GM19397 (cell line): ENCODE results near the gene KLHDC4.

Experiments used
- ATAC-seq: cut with Tn5 transposase; IDR thresholded peaks from one replicate; pipeline ENCODE4 v1.9.1; 2021; ENCODE audit warnings: mild to moderate bottlenecking, moderate library complexity; ENCODE audit not compliant: unreplicated experiment

Gene KLHDC4

GRCh38 chr16:87701505-87701921 is 64.3 kb downstream of the KLHDC4 start:
- ATAC-seq, result peak; percentile 19

- no peak for ATAC-seq
These were observed 64.7 kb downstream of the KLHDC4 start for GRCh38 chr16:87701078-87701460.

GRCh38 chr16:87700406-87701077 is 65.2 kb downstream of the KLHDC4 start:
- ATAC-seq, result no peak

GRCh38 chr16:87698676-87699199 is 67.0 kb downstream of the KLHDC4 start:
- no peak for ATAC-seq

GRCh38 chr16:87698241-87698640 is 67.5 kb downstream of the KLHDC4 start:
- no peak for ATAC-seq

- ATAC-seq, result no peak
These were observed 68.0 kb downstream of the KLHDC4 start for GRCh38 chr16:87697792-87698191.

GRCh38 chr16:87697256-87697655 is 68.5 kb downstream of the KLHDC4 start:
- ATAC-seq, result no peak

- ATAC-seq, result no peak
These were observed 69.1 kb downstream of the KLHDC4 start for GRCh38 chr16:87696726-87697125.

GRCh38 chr16:87695534-87695933 is 70.3 kb downstream of the KLHDC4 start:
- no peak for ATAC-seq

- ATAC-seq, result no peak
These were observed 71.2 kb downstream of the KLHDC4 start for GRCh38 chr16:87694441-87695125.

- ATAC-seq, result no peak
These were observed 72.0 kb downstream of the KLHDC4 start for GRCh38 chr16:87693827-87694226.

GRCh38 chr16:87692756-87693155 is 73.0 kb downstream of the KLHDC4 start:
- no peak for ATAC-seq

GRCh38 chr16:87692176-87692575 is 73.6 kb downstream of the KLHDC4 start:
- no peak for ATAC-seq

- no peak for ATAC-seq
These were observed 74.1 kb downstream of the KLHDC4 start for GRCh38 chr16:87691686-87692079.

GRCh38 chr16:87690911-87691685 is 74.7 kb downstream of the KLHDC4 start:
- no peak for ATAC-seq

- ATAC-seq, result no peak
These were observed 75.8 kb downstream of the KLHDC4 start for GRCh38 chr16:87689956-87690465.

- no peak for ATAC-seq
These were observed 76.6 kb downstream of the KLHDC4 start for GRCh38 chr16:87688876-87689815.

GRCh38 chr16:87687998-87688529 is 77.7 kb downstream of the KLHDC4 start:
- no peak for ATAC-seq

GRCh38 chr16:87687126-87687910 is 78.5 kb downstream of the KLHDC4 start:
- ATAC-seq, result no peak
